PC-9 (cell line): ENCODE measurements around the gene RNF5. TPM values are rescaled to one million over a fixed set of nuclear protein-coding genes. Genes with fewer than 3 reads are reported as not detected.
A peak's percentile ranks its signal among the peaks of the same experiment; 100 is the strongest.

Experiments used
- BruUV-seq: library from RNA; stranded (reverse); fragments of 400-500 nt; replicated peaks from 2 replicates; lab custom pipeline; 2021; lab: Mats Ljungman, UMichigan
- CTCF ChIA-PET: fragments of 300-600 bp; sonication (Branson Sonifier 250); formaldehyde crosslinking; loops from one replicate; lab custom pipeline; 2022; ENCODE audit warnings: antibody characterized with exemption; lab: Charles Lee
- POLR2A ChIA-PET: fragments of 300-600 bp; sonication (Branson Sonifier 250); formaldehyde crosslinking; loops from one replicate; lab custom pipeline; 2022; ENCODE audit warnings: antibody characterized with exemption; ENCODE audit not compliant: unreplicated experiment; lab: Charles Lee
- DNase-seq, 2 experiments: peaks; one replicate each; pipeline versions ENCODE4 v3.0.0 to v3.0.0-alpha.2; 2015 to 2022; ENCODE audit warnings: mixed read lengths in 1 of 2
- H2AFZ ChIP-seq: fragments of 200-600 bp; sonication (generic); 2 replicates; pipeline ENCODE4 v1.8.1; 2017; ENCODE audit warnings: antibody characterized with exemption
- H3F3A ChIP-seq: fragments of 200-600 bp; sonication (generic); 2 replicates; pipeline ENCODE4 v1.8.1; 2017; ENCODE audit warnings: antibody characterized with exemption, mild to moderate bottlenecking, low read depth; ENCODE audit not compliant: insufficient read depth
- H3K27ac ChIP-seq: fragments of 200-600 bp; sonication (generic); 2 replicates; pipeline ENCODE4 v1.6.1; 2016; ENCODE audit warnings: mixed run types
- H3K27me3 ChIP-seq: fragments of 200-600 bp; sonication (generic); 2 replicates; pipeline ENCODE4 v1.6.1; 2016; ENCODE audit warnings: low read depth, mixed run types; ENCODE audit not compliant: insufficient read depth
- H3K36me3 ChIP-seq: fragments of 200-600 bp; sonication (generic); 2 replicates; pipeline ENCODE4 v1.6.1; 2016; ENCODE audit warnings: low read depth, mixed run types
- H3K4me1 ChIP-seq: fragments of 200-600 bp; sonication (generic); replicated peaks from 2 replicates; pipeline ENCODE4 v1.6.1; 2016; ENCODE audit warnings: mixed run types; ENCODE audit not compliant: insufficient read depth
- H3K4me2 ChIP-seq: fragments of 200-600 bp; sonication (generic); 2 replicates; pipeline ENCODE4 v1.6.1; 2017; ENCODE audit warnings: mixed run types
- H3K4me3 ChIP-seq: fragments of 200-600 bp; sonication (generic); 2 replicates; pipeline ENCODE4 v1.6.1; 2016; ENCODE audit warnings: mixed run types
- H3K79me2 ChIP-seq: fragments of 200-600 bp; sonication (generic); 2 replicates; pipeline ENCODE4 v1.6.1; 2017; ENCODE audit warnings: low read depth, mixed run types
- H3K9me2 ChIP-seq: fragments of 200-600 bp; sonication (generic); 2 replicates; pipeline ENCODE4 v1.8.1; 2017; ENCODE audit warnings: mild to moderate bottlenecking; ENCODE audit not compliant: insufficient read depth
- H3K9me3 ChIP-seq: fragments of 200-600 bp; sonication (generic); 2 replicates; pipeline ENCODE4 v1.8.1; 2016; ENCODE audit warnings: low read depth; ENCODE audit not compliant: insufficient read depth
- H4K20me1 ChIP-seq: fragments of 200-600 bp; sonication (generic); 2 replicates; pipeline ENCODE4 v1.8.1; 2017; ENCODE audit not compliant: insufficient read depth
- EZH2 ChIP-seq: fragments of 200-600 bp; sonication (generic); IDR thresholded peaks from 2 replicates; pipeline ENCODE4 v1.8.0; 2017; ENCODE audit warnings: antibody characterized with exemption, low read depth
- intact Hi-C: fragments of 100-400 bp; cut with micrococcal nuclease; formaldehyde crosslinking; loops from one replicate; pipeline ENCODE4 v1.10.0; 2022; ENCODE audit not compliant: unreplicated experiment
- total RNA-seq: library from RNA; stranded (reverse); gene quantifications from 2 replicates; pipeline ENCODE4 v1.2.3, GENCODE V29; 2021
- TF ChIP-seq, protein P1 (sequence below): fragments of 200-600 bp; sonication (generic); conservative IDR thresholded peaks from 2 replicates; pipeline ENCODE4 v1.6.1; 2017; ENCODE audit warnings: mixed run types, antibody characterized with exemption, mild to moderate bottlenecking, moderate library complexity

RNF5 gene
- total RNA-seq, 1 experiment from 2014 or later: 45.6 TPM

DNA sequence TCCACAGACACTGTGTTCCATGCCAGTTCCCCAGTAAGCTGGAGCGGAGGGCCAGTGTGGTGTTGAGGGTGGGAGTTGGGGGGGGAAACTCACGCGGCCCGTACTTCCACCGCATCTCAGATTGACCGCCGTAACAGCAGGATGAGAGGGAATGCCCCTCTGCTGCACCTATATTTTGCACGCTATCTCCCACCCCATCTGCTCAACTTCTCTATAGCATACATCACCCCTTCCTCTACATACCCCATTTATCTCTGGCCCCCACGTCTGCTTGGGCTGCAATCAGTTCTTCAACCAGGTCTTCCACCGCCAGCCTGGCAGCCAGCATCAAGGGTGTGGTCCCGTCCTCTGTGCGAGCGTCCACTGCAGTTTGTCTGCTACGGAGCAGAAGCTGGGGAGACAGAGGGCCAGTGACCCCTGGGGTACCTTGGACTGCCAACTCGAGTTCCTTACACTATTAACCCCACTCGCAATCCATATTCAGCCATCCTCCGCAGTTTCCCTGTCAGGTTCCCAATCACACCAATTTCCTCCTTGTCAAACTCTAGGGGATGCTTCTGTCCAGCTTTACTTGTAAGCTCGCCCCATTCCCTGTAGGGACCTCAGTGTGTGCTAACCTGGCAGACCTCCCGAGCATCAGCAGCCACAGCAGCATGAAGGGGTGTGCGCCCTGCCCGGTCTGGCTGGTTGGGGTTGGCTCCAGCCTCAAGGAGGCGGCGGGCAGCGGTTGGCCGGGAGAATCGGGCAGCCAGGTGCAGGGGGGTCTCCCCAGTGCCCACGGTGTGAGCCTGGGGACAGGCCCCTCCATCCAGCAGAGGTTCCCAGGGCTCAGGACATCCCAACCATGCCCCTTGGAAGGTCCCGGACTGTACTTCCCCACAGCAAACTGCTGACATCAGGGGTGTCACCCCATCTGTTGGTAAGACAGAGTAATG is 18.7 kb downstream of the RNF5 start:
- no peaks in the 10 kb centered on the region for H3K36me3 ChIP-seq
- peak overlapping the region; percentile 99 for H2AFZ ChIP-seq
- no peaks in the 10 kb centered on the region for H3K9me3 ChIP-seq
- H3K4me3 ChIP-seq: peak overlapping the region; percentile 96
- BruUV-seq: no TSS peak
- no peaks in the 10 kb centered on the region for H3K79me2 ChIP-seq
- H3K27ac ChIP-seq: peak overlapping the region; percentile 87; the same call in 1 of the 2 replicates
- intact Hi-C loops: loop anchor here (5.0 to 10.0 kb wide), 4 partner anchors 65 to 778 kb away; partner anchors contain the start of genes ATP6V1G2, DDX39B, FKBPL and NFKBIL1
- CTCF ChIA-PET: interaction anchor here (0.7 kb wide), 2 partner anchors 195 to 514 kb away, joined by 3 to 5 read pairs; no protein-coding TSS in a partner anchor
- POLR2A ChIA-PET: no interaction called here
- peak overlapping the region; percentile 94 for H3K4me2 ChIP-seq
- H4K20me1 ChIP-seq: no peaks in the 10 kb centered on the region
- no peaks in the 10 kb centered on the region for H3K9me2 ChIP-seq
- TF ChIP-seq EZH2: no peak
- TF ChIP-seq, protein P1, sequence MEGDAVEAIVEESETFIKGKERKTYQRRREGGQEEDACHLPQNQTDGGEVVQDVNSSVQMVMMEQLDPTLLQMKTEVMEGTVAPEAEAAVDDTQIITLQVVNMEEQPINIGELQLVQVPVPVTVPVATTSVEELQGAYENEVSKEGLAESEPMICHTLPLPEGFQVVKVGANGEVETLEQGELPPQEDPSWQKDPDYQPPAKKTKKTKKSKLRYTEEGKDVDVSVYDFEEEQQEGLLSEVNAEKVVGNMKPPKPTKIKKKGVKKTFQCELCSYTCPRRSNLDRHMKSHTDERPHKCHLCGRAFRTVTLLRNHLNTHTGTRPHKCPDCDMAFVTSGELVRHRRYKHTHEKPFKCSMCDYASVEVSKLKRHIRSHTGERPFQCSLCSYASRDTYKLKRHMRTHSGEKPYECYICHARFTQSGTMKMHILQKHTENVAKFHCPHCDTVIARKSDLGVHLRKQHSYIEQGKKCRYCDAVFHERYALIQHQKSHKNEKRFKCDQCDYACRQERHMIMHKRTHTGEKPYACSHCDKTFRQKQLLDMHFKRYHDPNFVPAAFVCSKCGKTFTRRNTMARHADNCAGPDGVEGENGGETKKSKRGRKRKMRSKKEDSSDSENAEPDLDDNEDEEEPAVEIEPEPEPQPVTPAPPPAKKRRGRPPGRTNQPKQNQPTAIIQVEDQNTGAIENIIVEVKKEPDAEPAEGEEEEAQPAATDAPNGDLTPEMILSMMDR: no peak
- H3K27me3 ChIP-seq: peaks cover 18% of the 10 kb centered on the region
- no peak for DNase-seq
- peaks cover 17% of the 10 kb centered on the region for H3F3A ChIP-seq
- H3K4me1 ChIP-seq: peaks cover 18% of the 10 kb centered on the region

- intact Hi-C loops: loop anchor here (5.0 to 10.0 kb wide), 4 partner anchors 66 to 776 kb away; partner anchors contain the start of genes ATP6V1G2, DDX39B, FKBPL and NFKBIL1
- Histone ChIP-seq H3K4me3 (no peak overlapping the region), H4K20me1 (no peaks in the 10 kb centered on the region), H3K9me3 (no peaks in the 10 kb centered on the region), H3K4me2 (no peak overlapping the region), H3K27me3 (peaks cover 24% of the 10 kb centered on the region), H3K27ac (no peak overlapping the region), H3F3A (peaks cover 17% of the 10 kb centered on the region), H3K9me2 (no peaks in the 10 kb centered on the region), H3K36me3 (no peaks in the 10 kb centered on the region), H2AFZ (no peak overlapping the region), H3K4me1 (peaks cover 11% of the 10 kb centered on the region), H3K79me2 (no peaks in the 10 kb centered on the region)
- no peak for TF ChIP-seq EZH2
- TF ChIP-seq, protein P1: no peak
- POLR2A ChIA-PET: no interaction called here
- DNase-seq: no peak
- no TSS peak for BruUV-seq
- CTCF ChIA-PET: no interaction called here
Measured at GRCh38 chr6:32198345-32198696, 20.1 kb downstream of the RNF5 start.

- Histone ChIP-seq H3K4me3 (no peak overlapping the region), H3K79me2 (no peaks in the 10 kb centered on the region), H3K36me3 (no peaks in the 10 kb centered on the region), H3K4me1 (peaks cover 11% of the 10 kb centered on the region), H3F3A (peaks cover 17% of the 10 kb centered on the region), H3K27me3 (peaks cover 29% of the 10 kb centered on the region), H2AFZ (no peak overlapping the region), H3K9me3 (no peaks in the 10 kb centered on the region), H3K27ac (no peak overlapping the region), H4K20me1 (no peaks in the 10 kb centered on the region), H3K4me2 (no peak overlapping the region), H3K9me2 (no peaks in the 10 kb centered on the region)
- DNase-seq: no peak
- intact Hi-C loops: loop anchor here (5.0 to 10.0 kb wide), 4 partner anchors 67 to 776 kb away; partner anchors contain the start of genes ATP6V1G2, DDX39B, FKBPL and NFKBIL1
- ChIA-PET CTCF (no interaction called here), POLR2A (no interaction called here)
- BruUV-seq: no TSS peak
- TF ChIP-seq, protein P1: no peak
- TF ChIP-seq EZH2: no peak
Measured at GRCh38 chr6:32198866-32199265, 20.7 kb downstream of the RNF5 start.
